HG03175 (cell line): ENCODE measurements around the gene EVI2B.
"Not testable (repeated sequence)": the region's sequence is repeated elsewhere in the genome, so short reads cannot be mapped to it uniquely, and the experiment has no call there.

ENCODE experiments used
- ATAC-seq: cut with Tn5 transposase; IDR thresholded peaks from one replicate; pipeline ENCODE4 v1.9.1; 2021; ENCODE audit warnings: mild to moderate bottlenecking, moderate library complexity; ENCODE audit not compliant: unreplicated experiment

EVI2B gene, protein sequence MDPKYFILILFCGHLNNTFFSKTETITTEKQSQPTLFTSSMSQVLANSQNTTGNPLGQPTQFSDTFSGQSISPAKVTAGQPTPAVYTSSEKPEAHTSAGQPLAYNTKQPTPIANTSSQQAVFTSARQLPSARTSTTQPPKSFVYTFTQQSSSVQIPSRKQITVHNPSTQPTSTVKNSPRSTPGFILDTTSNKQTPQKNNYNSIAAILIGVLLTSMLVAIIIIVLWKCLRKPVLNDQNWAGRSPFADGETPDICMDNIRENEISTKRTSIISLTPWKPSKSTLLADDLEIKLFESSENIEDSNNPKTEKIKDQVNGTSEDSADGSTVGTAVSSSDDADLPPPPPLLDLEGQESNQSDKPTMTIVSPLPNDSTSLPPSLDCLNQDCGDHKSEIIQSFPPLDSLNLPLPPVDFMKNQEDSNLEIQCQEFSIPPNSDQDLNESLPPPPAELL

DNA sequence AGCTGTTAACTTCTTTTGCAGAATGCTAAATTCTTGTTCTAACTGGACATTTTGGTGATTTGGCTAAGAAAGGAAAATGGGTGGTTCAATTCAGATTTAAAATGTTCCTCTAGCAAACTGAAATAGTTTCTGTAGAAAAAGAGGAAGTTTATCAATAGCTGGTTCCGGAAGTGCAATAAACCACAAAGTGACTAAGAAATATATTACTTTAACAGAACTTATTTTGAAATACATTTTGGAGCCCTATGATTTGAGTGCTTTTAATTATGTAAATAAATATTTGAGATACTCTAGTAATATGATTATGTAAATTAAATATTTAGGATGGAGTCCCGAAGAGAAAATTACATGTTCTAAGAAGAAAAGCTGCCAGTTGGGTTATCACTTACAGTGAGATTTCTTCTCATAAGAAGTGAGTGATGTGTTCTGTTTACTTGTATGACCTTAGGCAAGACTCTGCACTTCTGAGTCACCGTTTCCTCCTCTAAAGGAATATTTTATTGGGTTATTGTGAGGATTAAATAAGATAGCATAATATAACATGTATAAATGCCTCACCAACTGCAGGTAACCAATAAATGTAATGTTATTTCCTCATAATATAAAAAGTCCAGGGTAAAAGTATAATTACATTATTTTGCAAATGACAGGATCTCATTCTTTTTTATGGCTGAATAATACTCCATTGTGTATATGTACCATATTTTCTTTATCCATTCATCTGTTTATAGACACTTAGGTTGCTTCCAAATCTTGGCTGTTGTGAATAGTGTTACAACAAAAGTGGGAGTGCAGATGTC lies at the start of gene EVI2B:
Gene EVI2B (minus strand): TSS at position 73 of the 800 bp plus-strand sequence. CDS start 8,445 bp downstream, outside the sequence.
- ATAC-seq = peak; percentile 34

DNA sequence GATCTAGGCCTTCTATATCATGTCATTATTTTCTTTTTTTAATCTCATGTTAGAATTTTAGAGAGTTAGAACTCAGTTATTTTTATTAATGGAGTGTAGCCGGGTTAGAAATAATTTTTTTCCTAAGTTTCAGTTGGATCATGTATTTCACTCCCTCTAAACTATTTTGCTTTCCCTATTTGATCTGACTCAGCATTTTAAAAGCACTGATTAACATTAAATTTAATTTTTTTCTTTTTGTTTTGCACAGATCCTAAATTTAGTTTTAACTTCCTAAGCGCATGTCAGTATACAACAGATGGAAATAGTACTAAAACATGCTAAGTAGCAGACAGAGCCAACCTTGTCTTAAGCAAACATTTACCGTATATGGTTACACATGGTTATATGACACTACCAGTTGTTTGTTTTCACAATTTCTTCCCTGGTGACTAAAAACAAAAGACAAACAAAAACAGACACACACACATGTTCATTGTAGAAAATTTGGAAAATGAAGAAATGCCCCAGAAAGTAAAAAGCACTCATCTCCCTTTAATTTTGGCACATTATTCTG lies 44.1 kb upstream of the EVI2B start:
- ATAC-seq = no peak

DNA sequence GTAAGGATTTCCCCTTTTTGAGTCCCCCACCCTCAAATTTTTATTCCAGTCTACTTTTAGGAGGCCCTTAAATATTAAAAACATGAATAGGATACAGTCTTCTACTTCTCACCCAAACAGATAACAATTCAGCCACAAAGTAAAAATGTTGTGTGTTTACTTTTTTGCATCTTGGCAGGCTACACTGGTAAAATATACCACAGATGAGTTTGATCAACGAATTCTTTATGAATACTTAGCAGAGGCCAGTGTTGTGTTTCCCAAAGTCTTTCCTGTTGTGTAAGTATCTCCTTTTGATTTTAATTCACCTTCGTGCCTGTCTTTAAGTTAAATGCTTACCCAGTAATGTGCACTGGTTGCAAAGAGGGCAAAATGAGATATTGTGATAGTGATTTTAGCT lies 43.2 kb upstream of the EVI2B start:
- ATAC-seq = no peak

DNA sequence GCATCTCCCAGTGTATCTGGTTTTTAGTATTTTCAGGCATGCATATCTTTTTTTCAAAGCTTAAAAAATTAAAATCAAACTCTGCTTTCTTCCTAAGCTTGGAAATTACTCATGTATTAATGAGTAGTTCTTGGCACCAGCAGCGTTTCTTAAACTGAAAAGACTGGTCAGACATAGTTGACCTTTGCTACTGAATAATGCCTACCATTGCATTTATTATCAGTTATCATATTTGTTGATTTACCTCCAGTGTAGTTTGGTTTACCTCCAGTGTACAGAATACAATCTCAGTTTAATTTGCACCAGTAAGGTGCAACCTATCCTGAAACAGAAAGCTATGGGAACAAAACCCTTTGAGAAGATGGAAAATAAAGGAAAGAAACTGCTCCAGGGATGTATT lies 42.1 kb upstream of the EVI2B start:
- no peak for ATAC-seq

DNA sequence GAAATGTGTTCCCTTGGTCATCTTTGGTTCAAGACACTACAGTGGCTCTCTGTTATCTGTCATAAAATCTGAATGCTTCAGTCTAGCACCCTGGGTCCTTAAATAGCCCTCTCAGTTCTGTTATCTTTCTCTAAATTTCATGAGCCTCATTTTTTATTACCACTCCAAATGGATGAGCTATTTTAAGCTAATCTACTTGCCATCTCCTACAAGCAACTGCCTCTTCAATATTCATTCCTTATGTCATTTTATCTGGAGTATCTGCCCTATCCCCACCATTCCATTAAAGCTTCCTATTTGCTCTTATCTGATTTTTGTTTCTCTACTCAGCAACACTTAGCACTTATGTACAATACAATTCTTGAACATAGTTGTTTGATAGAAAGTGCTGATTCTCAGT lies 35.6 kb upstream of the EVI2B start:
- ATAC-seq = no peak

DNA sequence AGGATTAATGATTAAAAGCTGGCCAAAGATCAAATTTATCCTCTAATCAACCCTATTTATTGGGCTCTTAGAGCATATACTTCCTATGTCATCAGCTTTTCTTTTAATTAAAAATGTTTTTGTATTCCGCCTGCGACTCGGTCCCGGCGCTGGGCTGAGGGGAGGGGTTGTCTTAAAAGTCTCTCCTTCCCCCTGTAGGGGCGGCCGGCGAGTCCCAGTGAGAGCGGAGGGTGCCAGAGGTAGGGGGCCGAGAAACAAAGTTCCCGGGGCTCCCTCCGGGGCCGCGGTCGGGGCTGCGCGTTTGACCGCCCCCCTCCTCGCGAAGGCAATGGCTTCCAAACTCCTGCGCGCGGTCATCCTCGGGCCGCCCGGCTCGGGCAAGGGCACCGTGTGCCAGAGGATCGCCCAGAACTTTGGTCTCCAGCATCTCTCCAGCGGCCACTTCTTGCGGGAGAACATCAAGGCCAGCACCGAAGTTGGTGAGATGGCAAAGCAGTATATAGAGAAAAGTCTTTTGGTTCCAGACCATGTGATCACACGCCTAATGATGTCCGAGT lies 31.4 kb upstream of the EVI2B start:
- not testable (repeated sequence) for ATAC-seq

DNA sequence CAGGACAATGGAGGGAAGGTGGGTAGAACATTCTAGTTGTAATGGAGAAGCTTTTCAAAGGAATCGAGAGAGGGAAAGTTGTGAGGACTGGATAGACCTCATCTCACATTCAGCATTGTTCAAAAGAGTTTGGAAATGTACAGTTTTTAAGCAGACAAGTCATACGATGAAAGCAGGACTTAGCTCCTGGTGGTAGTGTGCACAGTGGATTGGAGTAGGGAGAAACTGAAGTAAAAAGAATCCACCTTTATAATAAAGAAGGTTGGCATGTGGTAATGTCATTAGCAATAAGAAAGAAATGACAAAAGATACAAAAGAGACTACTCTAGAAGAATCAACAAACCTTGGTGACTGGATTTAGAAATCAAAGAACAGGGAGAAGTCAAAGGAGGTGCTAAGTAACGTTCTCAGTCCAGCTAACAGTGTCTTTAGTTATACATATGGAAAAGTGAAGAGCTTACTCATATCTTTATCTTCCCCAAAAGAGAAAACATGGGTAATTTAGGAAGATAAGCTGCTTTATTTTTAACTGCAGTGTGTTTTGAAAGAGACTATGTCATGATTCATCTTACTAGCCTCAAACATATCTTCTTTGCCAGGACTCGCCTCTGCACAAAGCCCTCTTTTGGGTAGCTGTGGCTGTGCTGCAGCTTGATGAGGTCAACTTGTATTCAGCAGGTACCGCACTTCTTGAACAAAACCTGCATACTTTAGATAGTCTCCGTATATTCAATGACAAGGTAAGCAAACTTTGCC lies 26.2 kb upstream of the EVI2B start:
- no peak for ATAC-seq

DNA sequence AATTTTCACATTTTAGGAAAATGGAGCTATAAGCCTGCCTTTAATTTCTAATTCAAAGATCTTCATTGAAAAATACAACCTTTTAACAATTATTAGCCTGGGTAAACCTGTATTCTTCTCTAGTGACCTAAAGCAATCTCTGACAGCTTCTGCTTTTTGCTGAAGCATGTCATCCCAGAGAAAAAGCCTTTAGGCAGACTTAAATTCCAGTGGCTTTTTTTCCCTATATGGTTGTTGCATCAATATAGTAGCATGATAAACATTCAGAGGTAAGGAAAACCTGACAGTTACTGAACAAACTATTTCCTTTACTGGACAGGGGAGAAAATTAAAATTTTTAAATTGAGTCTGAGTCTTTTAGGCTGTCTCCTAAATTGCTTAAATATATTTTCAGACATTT lies 15.4 kb upstream of the EVI2B start:
- no peak for ATAC-seq

DNA sequence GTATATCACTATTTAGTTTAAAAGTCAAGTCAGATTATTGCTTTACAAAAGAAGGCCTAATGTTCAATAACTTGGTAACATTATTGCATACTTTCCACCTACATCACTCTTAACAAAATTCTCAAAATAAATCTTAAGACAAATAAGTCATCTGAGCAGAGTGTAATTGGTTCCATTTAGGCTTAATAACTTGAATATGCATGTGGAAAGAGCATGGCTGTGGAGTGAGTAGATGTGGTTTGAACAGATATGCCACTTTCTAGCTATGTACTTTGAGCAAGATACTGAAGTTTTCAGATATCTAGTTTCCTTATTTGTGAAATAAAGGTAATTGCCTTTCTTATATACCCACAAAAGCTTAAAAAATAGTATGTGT lies 14.3 kb upstream of the EVI2B start:
- no peak for ATAC-seq

DNA sequence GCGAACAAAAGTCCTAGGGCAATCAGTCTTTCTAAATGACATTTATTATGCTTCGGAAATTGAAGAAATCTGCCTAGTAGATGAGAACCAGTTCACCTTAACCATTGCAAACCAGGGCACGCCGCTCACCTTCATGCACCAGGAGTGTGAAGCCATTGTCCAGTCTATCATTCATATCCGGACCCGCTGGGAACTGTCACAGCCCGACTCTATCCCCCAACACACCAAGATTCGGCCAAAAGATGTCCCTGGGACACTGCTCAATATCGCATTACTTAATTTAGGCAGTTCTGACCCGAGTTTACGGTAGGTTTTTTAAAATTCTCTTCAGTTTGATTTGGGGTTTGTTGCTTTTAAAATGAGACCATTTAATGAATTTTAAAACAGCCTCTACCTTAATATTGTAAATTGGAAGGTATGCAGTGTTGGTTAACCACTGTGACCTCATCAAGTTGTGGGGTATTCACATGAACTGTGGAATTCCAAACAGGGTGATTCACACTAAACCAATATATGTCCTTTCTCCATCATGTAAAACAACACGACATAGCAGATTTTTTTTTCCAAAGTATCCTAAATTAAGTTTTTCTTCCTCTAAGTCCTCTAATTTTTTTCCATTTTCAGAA lies 13.8 kb upstream of the EVI2B start:
- no peak for ATAC-seq

DNA sequence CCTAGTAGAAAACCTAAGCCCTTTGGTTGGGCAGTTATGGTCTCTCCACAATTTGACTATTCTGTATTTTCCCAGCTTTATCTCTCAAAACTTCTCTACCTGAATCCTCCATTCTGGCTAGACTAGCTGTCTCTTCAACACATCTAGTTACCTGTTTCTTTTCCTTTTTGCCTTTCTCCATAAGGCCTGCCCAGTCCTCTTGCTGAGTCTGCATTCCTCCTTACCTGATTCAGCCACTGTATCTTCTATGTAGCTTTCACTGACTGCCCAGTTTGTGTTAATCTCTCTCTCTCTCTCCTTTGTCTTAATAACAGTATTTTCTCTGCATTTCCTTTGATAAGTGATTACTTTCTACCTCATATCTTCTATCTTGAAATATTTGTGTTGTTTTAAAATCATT lies 9.7 kb upstream of the EVI2B start:
- ATAC-seq = no peak

DNA sequence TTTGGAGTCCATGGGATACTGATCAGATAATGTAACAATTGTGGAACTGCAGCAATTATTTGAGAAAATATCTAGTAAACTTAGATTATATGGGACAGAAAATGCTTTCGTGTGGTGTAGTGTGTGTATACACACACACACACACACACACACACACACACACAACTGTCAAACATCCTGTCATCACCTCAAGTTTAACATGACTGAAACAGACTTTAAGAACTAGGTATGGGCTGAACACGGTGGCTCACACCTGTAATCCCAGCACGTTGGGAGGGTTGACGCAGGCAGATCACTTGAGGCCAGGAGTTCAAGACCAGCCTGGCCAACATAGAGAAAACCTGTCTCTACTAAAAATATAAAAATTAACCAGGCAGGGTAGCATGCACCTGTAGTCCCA lies 8.1 kb upstream of the EVI2B start:
- ATAC-seq = no peak

DNA sequence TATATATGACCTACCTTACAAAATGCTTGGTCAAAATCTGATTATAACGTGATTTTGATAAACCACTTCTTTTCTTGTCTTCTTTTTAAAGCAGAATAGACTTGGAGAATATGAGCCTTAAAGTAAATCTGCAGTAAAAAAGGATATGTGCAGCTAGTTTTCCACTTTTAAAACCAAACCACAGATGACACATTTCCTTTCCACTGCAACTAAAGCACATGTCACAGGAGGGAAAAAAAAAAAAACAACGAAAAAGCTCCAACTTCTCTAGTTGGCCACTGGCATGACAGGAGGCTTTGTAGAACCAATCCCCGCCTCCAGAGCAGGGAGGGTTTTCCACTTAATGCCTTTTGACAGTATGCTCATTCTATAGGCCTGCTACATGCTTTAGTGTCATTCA lies 7.6 kb upstream of the EVI2B start, which contains the start of gene EVI2A:
Gene EVI2A (minus strand): TSS at position 142 of the 400 bp plus-strand sequence. CDS start 2,609 bp downstream, outside the sequence.
- ATAC-seq = peak; percentile 60

DNA sequence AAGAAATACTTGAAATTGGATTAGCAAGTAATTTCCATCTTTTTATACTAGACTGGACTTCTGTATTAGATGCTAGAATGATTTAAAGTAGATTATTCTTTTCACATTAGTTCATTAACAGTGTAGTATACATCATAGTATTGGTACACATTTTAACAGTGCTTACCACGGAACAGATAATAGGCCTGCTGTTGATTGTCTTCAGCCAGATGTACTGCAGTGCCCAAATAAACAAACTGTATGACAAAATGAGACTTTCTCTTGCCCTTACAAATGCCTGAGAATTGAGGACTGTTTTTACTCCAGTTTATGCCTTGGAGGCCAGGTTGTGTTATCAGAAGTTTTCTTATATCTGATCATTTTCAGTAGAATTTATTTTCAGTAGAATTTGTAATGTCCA lies 6.9 kb upstream of the EVI2B start:
- no peak for ATAC-seq

DNA sequence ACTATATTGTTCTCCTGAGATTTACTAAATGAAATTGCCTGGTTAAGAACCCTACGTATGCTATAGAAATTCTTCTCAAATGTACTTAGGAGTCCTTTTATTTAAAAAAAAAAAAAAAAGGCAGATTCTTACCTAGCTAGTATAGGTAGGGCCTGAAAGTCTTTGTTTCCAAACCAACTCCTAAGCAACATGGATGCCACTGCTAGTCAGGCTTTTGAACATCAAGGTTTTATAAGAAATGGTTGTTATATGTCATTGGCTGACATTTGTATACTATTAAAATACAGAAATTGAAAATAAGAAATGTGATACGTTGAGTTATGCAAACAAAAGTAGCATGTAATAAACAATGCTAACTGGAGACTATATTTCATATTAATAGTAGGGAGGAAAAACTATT lies 6.4 kb upstream of the EVI2B start:
- no peak for ATAC-seq

DNA sequence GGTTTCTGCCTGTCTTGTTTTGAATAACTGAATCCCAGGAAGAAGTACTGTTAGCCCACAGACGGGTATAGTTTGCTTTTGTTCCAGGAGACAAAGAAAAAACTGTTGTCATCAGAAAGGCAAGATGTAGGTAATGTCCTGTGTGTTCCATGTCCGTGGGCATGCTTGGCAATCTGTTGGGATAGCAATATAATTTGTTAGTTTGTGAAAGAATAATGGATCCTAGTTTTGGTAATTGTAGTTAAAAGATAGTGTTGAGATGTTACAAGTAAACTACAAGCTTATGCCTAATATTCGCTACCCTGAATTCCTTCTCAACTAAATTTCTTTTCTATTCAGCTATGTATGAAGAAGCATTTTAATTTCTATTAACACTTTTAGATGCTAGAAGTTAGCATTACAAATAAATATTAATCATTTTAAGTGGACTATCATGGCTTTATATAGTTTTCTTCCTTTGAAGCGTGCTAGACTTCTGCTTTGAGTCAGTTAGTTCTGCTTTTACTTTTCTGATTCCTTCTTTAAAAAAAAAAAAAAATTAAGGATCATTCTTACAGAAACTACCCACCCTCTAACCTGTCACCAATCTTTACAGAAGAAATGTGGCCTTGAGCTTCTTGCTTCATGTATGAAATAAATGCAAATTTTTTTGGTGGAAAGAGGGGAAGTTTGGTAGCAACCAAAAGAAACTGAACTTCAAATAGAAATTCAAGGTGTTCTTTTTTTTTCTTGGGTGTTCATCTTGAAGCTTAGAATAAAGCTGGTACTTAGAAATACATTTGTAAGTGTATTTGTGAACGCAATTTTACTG lies 5.2 kb upstream of the EVI2B start:
- ATAC-seq = no peak

DNA sequence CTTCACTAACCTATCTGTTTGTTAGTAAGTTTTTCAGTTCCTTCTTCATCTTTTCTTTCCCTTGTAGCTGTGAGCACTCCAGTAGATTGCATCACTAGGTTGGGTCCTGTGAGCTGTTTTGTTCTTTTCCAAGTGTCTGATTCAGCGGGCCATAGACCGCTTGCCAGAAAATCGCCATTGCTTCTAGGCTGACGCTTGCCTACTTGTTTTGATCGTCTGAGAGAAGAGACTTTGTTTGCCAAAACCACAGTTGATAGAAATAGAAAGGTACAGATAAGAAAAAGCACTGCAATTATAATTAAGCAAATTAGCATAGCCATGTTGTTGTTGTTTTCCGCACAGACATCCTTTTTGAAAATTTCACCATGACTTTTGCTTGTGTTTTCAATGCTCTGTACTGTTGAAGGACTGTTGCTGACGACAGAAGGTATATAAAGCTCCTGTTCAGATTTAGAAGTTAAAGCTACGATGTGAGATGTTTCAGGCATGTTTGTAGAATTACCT lies 4.5 kb upstream of the EVI2B start:
- ATAC-seq = peak; percentile 32

DNA sequence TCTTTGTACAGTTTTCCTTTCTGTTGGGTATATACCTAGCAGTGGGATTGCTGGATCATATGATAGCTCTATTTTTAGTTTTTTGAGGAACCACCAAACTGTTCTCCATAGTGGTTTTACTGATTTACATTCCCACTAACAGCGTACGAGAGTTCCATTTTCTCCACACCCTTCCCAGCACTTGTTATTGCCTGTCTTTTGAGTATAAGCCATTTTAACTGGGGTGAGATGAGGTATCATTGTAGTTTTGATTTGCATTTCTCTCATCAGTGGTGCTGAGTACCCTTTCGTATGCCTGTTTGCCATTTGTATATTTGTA lies 887 bp upstream of the EVI2B start:
- no peak for ATAC-seq

DNA sequence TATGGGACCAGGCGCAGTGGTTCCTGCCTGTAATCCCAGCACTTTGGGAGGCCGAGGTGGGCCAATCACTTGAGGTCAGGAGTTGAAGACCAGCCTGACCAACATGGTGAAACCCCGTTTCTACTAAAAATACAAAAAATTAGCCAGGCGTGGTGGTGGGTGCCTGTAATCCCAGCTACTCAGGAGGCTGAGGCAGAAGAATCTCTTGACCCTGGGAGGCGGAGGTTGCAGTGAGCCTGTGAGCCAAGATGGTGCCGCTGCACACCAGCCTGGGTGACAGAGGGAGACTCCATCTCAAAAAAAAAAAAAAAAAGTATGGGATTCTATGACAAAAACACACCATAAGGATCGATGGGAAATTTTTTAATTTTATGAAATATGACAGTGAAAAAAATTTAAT lies 1.6 kb downstream of the EVI2B start:
- ATAC-seq = not testable (repeated sequence)
